GM12878 (cell line): ENCODE measurements around the gene FAM114A1. TPM values are rescaled to one million over a fixed set of nuclear protein-coding genes. Genes with fewer than 3 reads are reported as not detected.

Experiments
- BMI1 ChIP-seq: fragments of 450-650 bp; IDR thresholded peaks from 2 replicates; pipeline ENCODE4 v1.6.1; 2016; ENCODE audit warnings: mild to moderate bottlenecking, moderate library complexity, borderline replicate concordance
- IKZF1 ChIP-seq: fragments of 450-650 bp; conservative IDR thresholded peaks from 2 replicates; pipeline ENCODE4 v1.6.1; 2017; ENCODE audit warnings: antibody characterized with exemption, mild to moderate bottlenecking
- PML ChIP-seq: IDR thresholded peaks from 2 replicates; pipeline ENCODE4 v1.6.1; 2012; ENCODE audit warnings: low read length, inconsistent platforms
- RBBP5 ChIP-seq: fragments of 200-600 bp; sonication (generic); conservative IDR thresholded peaks from 2 replicates; pipeline ENCODE4 v1.6.1; 2016
- ZBTB40 ChIP-seq: fragments of 450-650 bp; IDR thresholded peaks from 2 replicates; pipeline ENCODE4 v1.6.1; 2016; ENCODE audit warnings: mild to moderate bottlenecking, moderate library complexity, borderline replicate concordance
- polyA plus RNA-seq, 11 experiments: library from polyadenylated mRNA; depleted of rRNA in 4 of 11; unstranded in 6 of 11; stranded (reverse) in 5 of 11; fragments of >200 nt; fragmentation: Nextera tagmentation in 4 of 11; fragmentation: Illumina TruSeq in 1 of 11; extraction: Ambion mirVana in 4 of 11; extraction: Trizol in 1 of 11; gene quantifications; 1 replicate in 1 of 11; 2 replicates in 10 of 11; pipeline versions ENCODE4 v1.2.1 to v1.2.3, GENCODE V29; 2011 to 2016; ENCODE audit warnings: inconsistent platforms in 2 of 11, missing spikeins in 2 of 11, low read depth in 1 of 11
- total RNA-seq, 4 experiments: library from RNA; depleted of rRNA in 3 of 4; stranded (reverse); fragments of >200 nt in 3 of 4; fragmentation: Illumina TruSeq in 1 of 4; extraction: Trizol in 1 of 4; gene quantifications; 2 replicates each; pipeline versions ENCODE4 v1.2.1 to v1.2.3, GENCODE V29; 2013 to 2021
- TF ChIP-seq, protein P1 (sequence below): fragments of 450-650 bp; formaldehyde crosslinking; IDR thresholded peaks from 2 replicates; pipeline ENCODE4 v1.5.0; 2022; ENCODE audit warnings: mild to moderate bottlenecking, missing genetic modification characterization

FAM114A1 gene
- total and polyA plus RNA-seq, 10 of the 15 experiments (the other 5 are each of a cell fraction or from before 2014, with no cell fraction given), result 1.3 to 6.2 (median 3.9) TPM

GRCh38 chr4:38894322-38894982, 26.8 kb downstream of the FAM114A1 start (continued):
- TF ChIP-seq ZBTB40 (no peak), BMI1 (no peak), RBBP5 (no peak), IKZF1 (no peak), PML (no peak)
- TF ChIP-seq, protein P1, sequence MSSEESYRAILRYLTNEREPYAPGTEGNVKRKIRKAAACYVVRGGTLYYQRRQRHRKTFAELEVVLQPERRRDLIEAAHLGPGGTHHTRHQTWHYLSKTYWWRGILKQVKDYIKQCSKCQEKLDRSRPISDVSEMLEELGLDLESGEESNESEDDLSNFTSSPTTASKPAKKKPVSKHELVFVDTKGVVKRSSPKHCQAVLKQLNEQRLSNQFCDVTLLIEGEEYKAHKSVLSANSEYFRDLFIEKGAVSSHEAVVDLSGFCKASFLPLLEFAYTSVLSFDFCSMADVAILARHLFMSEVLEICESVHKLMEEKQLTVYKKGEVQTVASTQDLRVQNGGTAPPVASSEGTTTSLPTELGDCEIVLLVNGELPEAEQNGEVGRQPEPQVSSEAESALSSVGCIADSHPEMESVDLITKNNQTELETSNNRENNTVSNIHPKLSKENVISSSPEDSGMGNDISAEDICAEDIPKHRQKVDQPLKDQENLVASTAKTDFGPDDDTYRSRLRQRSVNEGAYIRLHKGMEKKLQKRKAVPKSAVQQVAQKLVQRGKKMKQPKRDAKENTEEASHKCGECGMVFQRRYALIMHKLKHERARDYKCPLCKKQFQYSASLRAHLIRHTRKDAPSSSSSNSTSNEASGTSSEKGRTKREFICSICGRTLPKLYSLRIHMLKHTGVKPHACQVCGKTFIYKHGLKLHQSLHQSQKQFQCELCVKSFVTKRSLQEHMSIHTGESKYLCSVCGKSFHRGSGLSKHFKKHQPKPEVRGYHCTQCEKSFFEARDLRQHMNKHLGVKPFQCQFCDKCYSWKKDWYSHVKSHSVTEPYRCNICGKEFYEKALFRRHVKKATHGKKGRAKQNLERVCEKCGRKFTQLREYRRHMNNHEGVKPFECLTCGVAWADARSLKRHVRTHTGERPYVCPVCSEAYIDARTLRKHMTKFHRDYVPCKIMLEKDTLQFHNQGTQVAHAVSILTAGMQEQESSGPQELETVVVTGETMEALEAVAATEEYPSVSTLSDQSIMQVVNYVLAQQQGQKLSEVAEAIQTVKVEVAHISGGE, result no peak
- TF ChIP-seq, all 136 proteins: peak for 3
